Measurements from ENCODE around the gene ATOH8. TPM values are rescaled to one million over a fixed set of nuclear protein-coding genes. Genes with fewer than 3 reads are reported as not detected.
A peak's percentile ranks its signal among the peaks of the same experiment; 100 is the strongest.

ATOH8 gene
- total RNA-seq, 1 experiment from 2014 or later = 0.81 TPM

- TF ChIP-seq ZNF281 (CRISPR knock-in tag; IDR thresholded peaks at IDR 0.05) = no peak
- TF ChIP-seq TEAD1 (CRISPR knock-in tag; IDR thresholded peaks at IDR 0.05) = no peak
- TF ChIP-seq ETV6 (CRISPR knock-in tag; IDR thresholded peaks at IDR 0.05) = no peak
- TF ChIP-seq TEAD4 (CRISPR knock-in tag; IDR thresholded peaks at IDR 0.05) = no peak
- TF ChIP-seq RELA (CRISPR knock-in tag; IDR thresholded peaks at IDR 0.05; ENCODE audit: borderline replicate concordance) = no peak
- TF ChIP-seq ZNF263 (CRISPR knock-in tag; IDR thresholded peaks at IDR 0.05; ENCODE audit: low read depth) = no peak
- no peak for TF ChIP-seq ATF3 (CRISPR knock-in tag; conservative IDR thresholded peaks at IDR 0.05)
- no peak for TF ChIP-seq FOXP4 (CRISPR knock-in tag; IDR thresholded peaks at IDR 0.05)
- no peak for TF ChIP-seq ZNF512 (CRISPR knock-in tag; IDR thresholded peaks at IDR 0.05; ENCODE audit: borderline replicate concordance)
- no peak for TF ChIP-seq OVOL2 (CRISPR knock-in tag; IDR thresholded peaks at IDR 0.05; ENCODE audit: borderline replicate concordance)
- no peak for TF ChIP-seq USF2 (CRISPR knock-in tag; IDR thresholded peaks at IDR 0.05)
- ATAC-seq (peak; percentile 63), DNase-seq (ENCODE audit: low spot score) (peak; percentile 60)
- CTCF ChIA-PET = interaction anchor here (0.6 to 7.1 kb wide), 18 partner anchors 8 to 158 kb away, joined by 3 to 126 read pairs (median 5); partner anchors contain the start of genes ATOH8 and C2orf68
- Mint-ChIP-seq H3K27me3 (ENCODE audit: low read depth) (peaks cover 53% of the 10 kb centered on the region), H3K4me3 (no peak overlapping the region), H3K9me3 (no peaks in the 10 kb centered on the region), H3K4me1 (peaks cover 73% of the 10 kb centered on the region), H3K27ac (no peak overlapping the region), H3K36me3 (no peaks in the 10 kb centered on the region)
- POLR2A ChIA-PET = interaction anchor here (0.7 to 1.1 kb wide), 3 partner anchors 9 to 158 kb away, joined by 3 to 4 read pairs (median 3); partner anchors contain the start of gene C2orf68
Measured at GRCh38 chr2:85769236-85769982, 15.6 kb downstream of the ATOH8 start.

GRCh38 chr2:85769983-85770362, 16.2 kb downstream of the ATOH8 start:
- DNase-seq (ENCODE audit: low spot score) (no peak), ATAC-seq (no peak)
- Mint-ChIP-seq H3K9me3 (no peaks in the 10 kb centered on the region), H3K4me1 (peaks cover 67% of the 10 kb centered on the region), H3K36me3 (no peaks in the 10 kb centered on the region), H3K27me3 (ENCODE audit: low read depth) (peaks cover 47% of the 10 kb centered on the region), H3K4me3 (no peak overlapping the region), H3K27ac (no peak overlapping the region)
- ChIA-PET CTCF (interaction anchor here (0.6 to 7.1 kb wide), 12 partner anchors 8 to 158 kb away, joined by 3 to 126 read pairs (median 5); partner anchors contain the start of genes ATOH8 and C2orf68), POLR2A (interaction anchor here (0.7 to 1.1 kb wide), 2 partner anchors 58 to 158 kb away, joined by 3 to 4 read pairs; partner anchors contain the start of gene C2orf68)
- no peak for TF ChIP-seq ELF4 (CRISPR knock-in tag; IDR thresholded peaks at IDR 0.05; ENCODE audit: low read depth)
- no peak for TF ChIP-seq CBFB (CRISPR knock-in tag; IDR thresholded peaks at IDR 0.05; ENCODE audit: low read depth)
- no peak for TF ChIP-seq ZNF219 (CRISPR knock-in tag; IDR thresholded peaks at IDR 0.05; ENCODE audit: borderline replicate concordance)
- TF ChIP-seq AR (CRISPR knock-in tag; IDR thresholded peaks at IDR 0.05) = no peak
- no peak for TF ChIP-seq ZSCAN18 (CRISPR knock-in tag; IDR thresholded peaks at IDR 0.05)
- TF ChIP-seq NR2C2 (CRISPR knock-in tag; IDR thresholded peaks at IDR 0.05) = no peak
- TF ChIP-seq TEAD4 (CRISPR knock-in tag; IDR thresholded peaks at IDR 0.05) = no peak
- no peak for TF ChIP-seq HMGA2 (CRISPR knock-in tag; IDR thresholded peaks at IDR 0.05)
- no peak for TF ChIP-seq JAZF1 (CRISPR knock-in tag; IDR thresholded peaks at IDR 0.05)
- TF ChIP-seq ZNF263 (CRISPR knock-in tag; IDR thresholded peaks at IDR 0.05; ENCODE audit: low read depth) = no peak
